Small intestine (tissue), 4 donors: Measurements from ENCODE around the gene THBS4. TPM values are rescaled to one million over a fixed set of nuclear protein-coding genes. Genes with fewer than 3 reads are reported as not detected.

Source experiments
- polyA plus RNA-seq, 4 donors: library from polyadenylated mRNA; stranded (reverse) in 3 of 4; unstranded in 1 of 4; fragments of 200-250 nt in 3 of 4; fragments of 120-200 nt in 1 of 4; gene quantifications; one replicate each; pipeline versions ENCODE4 v1.2.1 to v1.2.3, GENCODE V29; 2013
- donor health status: healthy with polysubstance abuse.
- donor health status: Bipolar disorder and iron deficiency.
- donor health status: healthy.

THBS4 gene
- polyA plus RNA-seq, 4 donors = 1.2 to 3.3 (median 1.4) TPM; not detected in 1

Other genes with a start within 250 kb of the THBS4 start
- gene MTX3, start 44.1 kb upstream of the THBS4 start, polyA plus RNA-seq = 10 to 100 TPM in 1 of 4 donors, 1 to 10 TPM in 3; 1.9 to 17.0 (median 4.3) TPM
- 10 to 100 TPM in 2 of 4 donors, 1 to 10 TPM in 2; 1.9 to 62.9 (median 7.6) TPM for gene SERINC5, start 220.7 kb downstream of the THBS4 start, polyA plus RNA-seq